AG09319 (cell line): ENCODE results near the gene PLXNA3.

Experiments used
- DNase-seq: peaks from one replicate; pipeline ENCODE4 v3.0.0-alpha.2; 2010; ENCODE audit warnings: low read depth; ENCODE audit errors: extremely low read depth
- TF ChIP-seq, protein P1 (sequence below): IDR thresholded peaks from 2 replicates; pipeline ENCODE4 v1.5.1; 2011; ENCODE audit warnings: low read depth, mild to moderate bottlenecking, inconsistent platforms, low read length, moderate library complexity

Gene PLXNA3

DNA sequence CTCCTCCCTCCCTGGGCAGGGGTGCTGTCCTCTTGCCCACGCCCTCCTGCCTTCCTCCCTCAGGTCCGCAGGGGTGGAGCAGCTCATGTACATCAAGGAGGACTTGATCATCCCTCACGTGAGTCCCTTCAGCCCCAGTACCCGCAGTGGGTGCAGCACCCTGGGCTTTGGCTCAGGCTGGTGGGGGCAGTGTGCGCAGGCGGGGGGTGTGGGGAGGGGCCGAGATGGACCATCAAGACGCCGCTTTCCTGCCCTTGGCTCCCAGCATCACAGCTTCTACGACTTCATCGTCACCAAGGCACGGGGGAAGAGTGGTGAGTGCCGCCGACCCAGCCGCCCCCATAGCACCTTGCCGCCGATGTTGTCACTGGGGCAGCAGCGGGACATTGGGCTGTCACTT, 8.5 kb upstream of the PLXNA3 start:
- TF ChIP-seq, protein P1, sequence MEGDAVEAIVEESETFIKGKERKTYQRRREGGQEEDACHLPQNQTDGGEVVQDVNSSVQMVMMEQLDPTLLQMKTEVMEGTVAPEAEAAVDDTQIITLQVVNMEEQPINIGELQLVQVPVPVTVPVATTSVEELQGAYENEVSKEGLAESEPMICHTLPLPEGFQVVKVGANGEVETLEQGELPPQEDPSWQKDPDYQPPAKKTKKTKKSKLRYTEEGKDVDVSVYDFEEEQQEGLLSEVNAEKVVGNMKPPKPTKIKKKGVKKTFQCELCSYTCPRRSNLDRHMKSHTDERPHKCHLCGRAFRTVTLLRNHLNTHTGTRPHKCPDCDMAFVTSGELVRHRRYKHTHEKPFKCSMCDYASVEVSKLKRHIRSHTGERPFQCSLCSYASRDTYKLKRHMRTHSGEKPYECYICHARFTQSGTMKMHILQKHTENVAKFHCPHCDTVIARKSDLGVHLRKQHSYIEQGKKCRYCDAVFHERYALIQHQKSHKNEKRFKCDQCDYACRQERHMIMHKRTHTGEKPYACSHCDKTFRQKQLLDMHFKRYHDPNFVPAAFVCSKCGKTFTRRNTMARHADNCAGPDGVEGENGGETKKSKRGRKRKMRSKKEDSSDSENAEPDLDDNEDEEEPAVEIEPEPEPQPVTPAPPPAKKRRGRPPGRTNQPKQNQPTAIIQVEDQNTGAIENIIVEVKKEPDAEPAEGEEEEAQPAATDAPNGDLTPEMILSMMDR: no peak
- no peak for DNase-seq

GRCh38 chrX:154450312-154450711, 7.8 kb upstream of the PLXNA3 start:
- TF ChIP-seq, protein P1: no peak
- no peak for DNase-seq

- no peak for DNase-seq
- TF ChIP-seq, protein P1: no peak
These were observed 5.3 kb upstream of the PLXNA3 start for GRCh38 chrX:154452823-154453222.

DNA sequence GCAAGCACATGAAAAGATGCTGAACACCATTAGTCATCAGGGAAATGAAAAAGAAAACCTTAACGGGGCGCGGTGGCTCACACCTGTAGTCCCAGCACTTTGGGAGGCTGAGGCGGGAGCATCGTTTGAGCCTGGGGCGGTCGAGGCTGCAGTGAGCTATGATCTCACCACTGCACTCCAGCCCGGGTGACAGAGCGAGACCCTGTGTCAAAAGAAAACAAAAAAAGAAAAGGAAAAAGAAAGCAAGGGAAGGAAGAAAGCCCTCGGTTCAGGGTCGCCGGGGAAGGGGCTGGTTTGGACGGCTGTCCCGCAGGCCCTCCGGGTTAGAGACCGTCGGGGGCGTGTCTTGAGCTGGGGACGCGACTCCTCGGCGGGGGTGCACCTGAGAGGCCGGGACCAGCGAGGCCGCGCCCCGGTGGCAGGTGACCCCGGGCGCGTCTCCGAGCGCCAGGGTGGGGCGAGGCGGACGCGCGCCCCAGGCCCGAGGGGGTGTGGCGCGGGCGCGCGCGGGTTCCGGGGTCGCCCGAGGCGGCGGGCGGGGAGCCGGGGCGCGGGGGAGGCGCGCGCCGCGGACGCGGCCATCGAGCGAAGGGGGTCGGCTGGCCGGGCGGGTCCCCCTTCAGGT, 478 bp upstream of the PLXNA3 start:
- TF ChIP-seq, protein P1: no peak
- DNase-seq: no peak

- no peak for DNase-seq
- TF ChIP-seq, protein P1: no peak
These were observed 1.1 kb downstream of the PLXNA3 start for GRCh38 chrX:154458954-154459778.

GRCh38 chrX:154459832-154460231, 1.8 kb downstream of the PLXNA3 start:
- TF ChIP-seq, protein P1: no peak
- DNase-seq: no peak

DNA sequence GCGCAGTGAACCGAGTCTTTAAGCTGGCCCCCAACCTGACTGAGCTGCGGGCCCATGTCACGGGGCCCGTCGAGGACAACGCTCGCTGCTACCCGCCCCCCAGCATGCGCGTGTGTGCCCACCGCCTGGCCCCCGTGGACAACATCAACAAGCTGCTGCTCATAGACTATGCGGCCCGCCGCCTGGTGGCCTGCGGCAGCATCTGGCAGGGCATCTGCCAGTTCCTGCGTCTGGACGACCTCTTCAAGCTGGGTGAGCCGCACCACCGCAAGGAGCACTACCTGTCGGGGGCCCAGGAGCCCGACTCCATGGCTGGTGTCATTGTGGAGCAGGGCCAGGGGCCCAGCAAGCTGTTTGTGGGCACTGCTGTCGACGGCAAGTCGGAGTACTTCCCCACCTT, 2.2 kb downstream of the PLXNA3 start:
- DNase-seq: no peak
- TF ChIP-seq, protein P1: no peak; the same call in 1 of the 2 replicates
